CD4-positive, alpha-beta T cell treated with Interleukin-15 for 1 hour (primary cell): Measurements from ENCODE around the gene PRKCH.

Experiments
- DNase-seq: peaks from one replicate; pipeline ENCODE4 v3.0.0-alpha.2; 2020

PRKCH gene

GRCh38 chr14:61573748-61574513, 252.6 kb downstream of the PRKCH start:
- no peak for DNase-seq

GRCh38 chr14:61574514-61574807, 253.1 kb downstream of the PRKCH start:
- no peak for DNase-seq

- DNase-seq = no peak
Observed at GRCh38 chr14:61575126-61575525, 253.7 kb downstream of the PRKCH start.

- no peak for DNase-seq
Observed at GRCh38 chr14:61575551-61576150, 254.3 kb downstream of the PRKCH start.

GRCh38 chr14:61577506-61577931, 256.1 kb downstream of the PRKCH start:
- no peak for DNase-seq

GRCh38 chr14:61578745-61579144, 257.4 kb downstream of the PRKCH start:
- DNase-seq = no peak

GRCh38 chr14:61581340-61581739, 260.0 kb downstream of the PRKCH start:
- no peak for DNase-seq

GRCh38 chr14:61581955-61582615, 260.7 kb downstream of the PRKCH start:
- DNase-seq = no peak

GRCh38 chr14:61582815-61583214, 261.4 kb downstream of the PRKCH start:
- no peak for DNase-seq

- no peak for DNase-seq
Observed at GRCh38 chr14:61584331-61584741, 263.0 kb downstream of the PRKCH start.

GRCh38 chr14:61585598-61586543, 264.5 kb downstream of the PRKCH start:
- no peak for DNase-seq

- DNase-seq = no peak
Observed at GRCh38 chr14:61586544-61587055, 265.2 kb downstream of the PRKCH start.

GRCh38 chr14:61587081-61587713, 265.8 kb downstream of the PRKCH start:
- no peak for DNase-seq

GRCh38 chr14:61588419-61588901, 267.1 kb downstream of the PRKCH start:
- DNase-seq = no peak

GRCh38 chr14:61589691-61590581, 268.6 kb downstream of the PRKCH start:
- no peak for DNase-seq

- DNase-seq = peak; percentile 53
Observed at GRCh38 chr14:61591862-61592261, 270.5 kb downstream of the PRKCH start.

- no peak for DNase-seq
Observed at GRCh38 chr14:61593330-61593729, 272.0 kb downstream of the PRKCH start.

- no peak for DNase-seq
Observed at GRCh38 chr14:61596990-61597389, 275.6 kb downstream of the PRKCH start.

GRCh38 chr14:61598980-61599379, 277.6 kb downstream of the PRKCH start:
- no peak for DNase-seq

- DNase-seq = no peak
Observed at GRCh38 chr14:61599942-61600341, 278.6 kb downstream of the PRKCH start.
